Activated CD4-positive, alpha-beta T cell treated with anti-CD3 and anti-CD28 coated beads for 1 hour (primary cell): ENCODE results near the gene FLNC.

Source experiments
- DNase-seq: peaks from one replicate; pipeline ENCODE4 v3.0.0-alpha.2; 2020

FLNC gene

GRCh38 chr7:128867241-128867640 is 37.0 kb downstream of the FLNC start:
- DNase-seq = no peak

- no peak for DNase-seq
Measured at GRCh38 chr7:128867842-128868623, 37.8 kb downstream of the FLNC start.

GRCh38 chr7:128868624-128869137 is 38.5 kb downstream of the FLNC start:
- DNase-seq = no peak

- peak; percentile 25 for DNase-seq
Measured at GRCh38 chr7:128869138-128869943, 39.1 kb downstream of the FLNC start.

GRCh38 chr7:128869944-128870285 is 39.7 kb downstream of the FLNC start:
- no peak for DNase-seq

- no peak for DNase-seq
Measured at GRCh38 chr7:128871050-128871449, 40.8 kb downstream of the FLNC start.

GRCh38 chr7:128872394-128872824 is 42.2 kb downstream of the FLNC start:
- DNase-seq = no peak

- DNase-seq = no peak
Measured at GRCh38 chr7:128873234-128873633, 43.0 kb downstream of the FLNC start.

- no peak for DNase-seq
Measured at GRCh38 chr7:128874140-128875031, 44.2 kb downstream of the FLNC start.

- DNase-seq = no peak
Measured at GRCh38 chr7:128875523-128875948, 45.3 kb downstream of the FLNC start.

- DNase-seq = no peak
Measured at GRCh38 chr7:128876127-128876526, 45.9 kb downstream of the FLNC start.

- no peak for DNase-seq
Measured at GRCh38 chr7:128876586-128876977, 46.4 kb downstream of the FLNC start.

- no peak for DNase-seq
Measured at GRCh38 chr7:128876978-128877755, 47.0 kb downstream of the FLNC start.

- no peak for DNase-seq
Measured at GRCh38 chr7:128877756-128878120, 47.5 kb downstream of the FLNC start.

- no peak for DNase-seq
Measured at GRCh38 chr7:128878226-128879105, 48.3 kb downstream of the FLNC start.

- no peak for DNase-seq
Measured at GRCh38 chr7:128879461-128879938, 49.3 kb downstream of the FLNC start.

- no peak for DNase-seq
Measured at GRCh38 chr7:128879939-128880746, 49.9 kb downstream of the FLNC start.

GRCh38 chr7:128880791-128881457 is 50.7 kb downstream of the FLNC start:
- no peak for DNase-seq

GRCh38 chr7:128881458-128882125 is 51.4 kb downstream of the FLNC start:
- no peak for DNase-seq
